Vagina (tissue), 2 donors: ENCODE data around the gene C3orf20.

Experiments used
- CTCF ChIP-seq, 3 experiments: fragments of 450-650 bp in 2 of 3; fragments of 200-600 bp in 1 of 3; sonication (generic) in 1 of 3; IDR thresholded peaks; one replicate each; pipeline ENCODE4 v1.5.1; 2017 to 2019; ENCODE audit warnings: antibody characterized with exemption in 3 of 3, mild to moderate bottlenecking in 2 of 3, moderate library complexity in 2 of 3
- POLR2AphosphoS5 ChIP-seq, 2 donors: sonication (generic); formaldehyde crosslinking; IDR thresholded peaks; one replicate each; pipeline ENCODE4 v1.9.0; 2017; ENCODE audit warnings: antibody characterized with exemption in 2 of 2, mild to moderate bottlenecking in 2 of 2, low read depth in 1 of 2; ENCODE audit not compliant: insufficient read depth in 1 of 2

- TF ChIP-seq CTCF (IDR thresholded peaks at IDR 0.05) (no peak), POLR2AphosphoS5 (IDR thresholded peaks at IDR 0.05; ENCODE audit: insufficient read depth in 1 of 2, low read depth in 1 of 2) (no peak)
Measured at GRCh38 chr3:14775563-14775962, 100.6 kb downstream of the C3orf20 start.
